Measurements from ENCODE around the gene OR2AG2. TPM values are rescaled to one million over a fixed set of nuclear protein-coding genes. Genes with fewer than 3 reads are reported as not detected.

OR2AG2 gene
- total RNA-seq, 1 donor from 2014 or later, result under 0.01 TPM

DNA sequence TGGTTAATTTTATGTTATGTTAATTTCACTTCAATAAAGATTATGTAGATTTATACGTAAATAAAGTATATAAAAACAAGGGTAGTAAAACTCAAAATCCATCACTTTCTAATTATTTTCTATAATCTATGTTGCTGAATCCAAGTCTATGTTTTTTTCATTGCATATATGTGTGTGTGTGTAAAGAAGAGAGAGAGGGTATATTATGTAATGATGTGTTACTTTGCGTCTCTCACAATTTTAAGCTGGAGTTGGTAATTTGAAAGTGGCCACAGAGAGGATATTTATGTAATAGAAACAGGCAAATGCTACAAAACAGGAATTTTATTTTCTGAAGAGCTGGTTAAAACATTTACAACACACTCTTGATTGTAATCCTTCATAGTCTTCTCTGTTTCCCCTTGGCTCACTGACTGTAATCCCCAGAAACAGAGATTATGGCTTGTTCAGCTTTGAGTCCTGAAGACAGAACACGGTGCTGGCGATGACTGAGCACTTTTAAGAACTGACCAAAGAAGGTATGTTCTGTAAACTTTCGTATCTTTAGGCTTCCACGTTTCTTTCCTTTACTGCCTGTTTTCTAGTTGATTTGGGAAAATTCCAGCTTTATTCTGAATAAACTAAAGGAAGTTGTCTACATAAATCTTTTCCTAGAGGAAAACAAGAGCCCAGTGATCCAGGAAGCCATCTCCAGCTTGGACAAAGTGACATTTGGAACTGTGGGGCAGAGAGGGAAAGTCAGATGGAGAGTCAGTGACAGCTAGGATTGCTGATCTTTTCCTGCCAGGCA is 43.6 kb downstream of the OR2AG2 start:
- H3K4me3 ChIP-seq (ENCODE audit: low read depth, low read length), result no peak overlapping the region
- TF ChIP-seq, protein P1, sequence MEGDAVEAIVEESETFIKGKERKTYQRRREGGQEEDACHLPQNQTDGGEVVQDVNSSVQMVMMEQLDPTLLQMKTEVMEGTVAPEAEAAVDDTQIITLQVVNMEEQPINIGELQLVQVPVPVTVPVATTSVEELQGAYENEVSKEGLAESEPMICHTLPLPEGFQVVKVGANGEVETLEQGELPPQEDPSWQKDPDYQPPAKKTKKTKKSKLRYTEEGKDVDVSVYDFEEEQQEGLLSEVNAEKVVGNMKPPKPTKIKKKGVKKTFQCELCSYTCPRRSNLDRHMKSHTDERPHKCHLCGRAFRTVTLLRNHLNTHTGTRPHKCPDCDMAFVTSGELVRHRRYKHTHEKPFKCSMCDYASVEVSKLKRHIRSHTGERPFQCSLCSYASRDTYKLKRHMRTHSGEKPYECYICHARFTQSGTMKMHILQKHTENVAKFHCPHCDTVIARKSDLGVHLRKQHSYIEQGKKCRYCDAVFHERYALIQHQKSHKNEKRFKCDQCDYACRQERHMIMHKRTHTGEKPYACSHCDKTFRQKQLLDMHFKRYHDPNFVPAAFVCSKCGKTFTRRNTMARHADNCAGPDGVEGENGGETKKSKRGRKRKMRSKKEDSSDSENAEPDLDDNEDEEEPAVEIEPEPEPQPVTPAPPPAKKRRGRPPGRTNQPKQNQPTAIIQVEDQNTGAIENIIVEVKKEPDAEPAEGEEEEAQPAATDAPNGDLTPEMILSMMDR (IDR thresholded peaks at IDR 0.05; ENCODE audit: insufficient read depth, low read length, severe bottlenecking), result no peak
- H3K36me3 ChIP-seq (ENCODE audit: control insufficient read depth, insufficient read depth, low read length), result no peaks in the 10 kb centered on the region
- no peak for FAIRE-seq
- H3K27me3 ChIP-seq (ENCODE audit: control insufficient read depth, insufficient read depth, low read length), result no peaks in the 10 kb centered on the region
- no peak for DNase-seq (ENCODE audit: low read depth)

DNA sequence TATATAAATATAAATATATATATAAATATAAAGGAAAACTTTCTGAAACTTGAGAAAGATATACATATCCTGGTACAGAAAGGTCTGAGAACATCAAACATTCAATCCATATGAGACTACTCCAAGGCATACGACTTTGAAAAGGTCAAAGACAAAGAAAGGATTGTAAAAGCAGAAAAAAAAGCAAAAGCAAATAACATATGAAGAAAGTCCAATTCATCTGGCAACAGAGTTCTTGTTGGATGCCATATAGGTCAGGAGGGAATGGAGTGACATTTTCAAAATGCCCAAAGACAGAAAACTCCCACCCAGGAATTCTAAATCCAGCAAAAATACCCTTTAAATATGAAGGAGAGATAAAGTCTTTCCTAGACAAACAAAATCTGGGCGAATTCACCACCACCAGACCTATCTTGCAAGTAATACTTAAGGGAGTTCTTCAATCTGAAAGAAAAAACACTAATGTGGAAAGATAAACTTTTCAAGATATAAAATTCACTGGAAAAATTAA is 46.3 kb downstream of the OR2AG2 start:
- DNase-seq (ENCODE audit: low read depth) (no peak), FAIRE-seq (no peak)
- TF ChIP-seq, protein P1 (IDR thresholded peaks at IDR 0.05; ENCODE audit: insufficient read depth, low read length, severe bottlenecking), result no peak
- H3K4me3 ChIP-seq (ENCODE audit: low read depth, low read length), result no peak overlapping the region
- no peaks in the 10 kb centered on the region for H3K27me3 ChIP-seq (ENCODE audit: control insufficient read depth, insufficient read depth, low read length)
- no peaks in the 10 kb centered on the region for H3K36me3 ChIP-seq (ENCODE audit: control insufficient read depth, insufficient read depth, low read length)

DNA sequence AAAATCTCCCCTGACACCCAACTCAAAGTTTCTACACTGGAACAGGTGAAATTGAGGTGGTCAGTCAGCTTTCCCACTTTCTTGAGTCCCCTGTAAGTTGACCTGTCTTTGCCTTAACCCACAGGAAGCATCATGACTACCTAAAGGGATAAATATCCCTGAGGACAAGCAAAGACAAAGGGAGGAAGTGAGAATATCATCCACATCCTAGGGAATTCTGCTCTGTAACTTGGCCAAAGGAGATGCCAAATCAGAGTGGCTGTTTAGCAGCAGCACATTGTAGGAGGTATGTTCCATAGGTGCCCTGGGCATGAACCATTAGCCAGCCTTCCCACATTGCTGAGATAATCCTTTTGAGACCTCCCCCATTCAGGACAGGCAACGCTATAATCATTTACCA is 47.8 kb downstream of the OR2AG2 start:
- no peak for FAIRE-seq
- no peak for DNase-seq (ENCODE audit: low read depth)
- H3K4me3 ChIP-seq (ENCODE audit: low read depth, low read length), result no peak overlapping the region
- no peaks in the 10 kb centered on the region for H3K36me3 ChIP-seq (ENCODE audit: control insufficient read depth, insufficient read depth, low read length)
- no peaks in the 10 kb centered on the region for H3K27me3 ChIP-seq (ENCODE audit: control insufficient read depth, insufficient read depth, low read length)
- TF ChIP-seq, protein P1 (IDR thresholded peaks at IDR 0.05; ENCODE audit: insufficient read depth, low read length, severe bottlenecking), result no peak

DNA sequence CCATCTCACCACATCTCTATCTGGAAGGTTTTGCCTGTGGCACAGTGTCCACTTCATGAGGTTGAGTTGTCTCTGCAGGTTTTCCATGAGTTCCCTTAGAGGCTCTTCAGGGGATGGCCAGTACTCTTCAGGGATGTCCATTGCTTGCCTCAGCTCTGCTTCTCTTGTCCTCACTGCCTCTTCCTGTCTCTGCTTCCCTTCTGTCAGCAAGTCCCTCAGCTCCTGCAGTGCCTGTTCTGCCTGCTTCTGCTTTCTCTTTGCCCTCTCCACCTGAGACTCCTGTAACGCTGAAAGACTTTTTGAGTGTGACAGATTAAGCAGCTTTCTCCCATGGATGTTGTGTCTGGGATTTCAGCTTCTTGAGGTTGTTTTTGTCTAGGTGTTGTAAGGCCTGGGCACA is 50.4 kb downstream of the OR2AG2 start:
- TF ChIP-seq, protein P1 (IDR thresholded peaks at IDR 0.05; ENCODE audit: insufficient read depth, low read length, severe bottlenecking), result no peak
- no peaks in the 10 kb centered on the region for H3K27me3 ChIP-seq (ENCODE audit: control insufficient read depth, insufficient read depth, low read length)
- DNase-seq (ENCODE audit: low read depth) (no peak), FAIRE-seq (no peak)
- no peak overlapping the region for H3K4me3 ChIP-seq (ENCODE audit: low read depth, low read length)
- H3K36me3 ChIP-seq (ENCODE audit: control insufficient read depth, insufficient read depth, low read length), result no peaks in the 10 kb centered on the region

DNA sequence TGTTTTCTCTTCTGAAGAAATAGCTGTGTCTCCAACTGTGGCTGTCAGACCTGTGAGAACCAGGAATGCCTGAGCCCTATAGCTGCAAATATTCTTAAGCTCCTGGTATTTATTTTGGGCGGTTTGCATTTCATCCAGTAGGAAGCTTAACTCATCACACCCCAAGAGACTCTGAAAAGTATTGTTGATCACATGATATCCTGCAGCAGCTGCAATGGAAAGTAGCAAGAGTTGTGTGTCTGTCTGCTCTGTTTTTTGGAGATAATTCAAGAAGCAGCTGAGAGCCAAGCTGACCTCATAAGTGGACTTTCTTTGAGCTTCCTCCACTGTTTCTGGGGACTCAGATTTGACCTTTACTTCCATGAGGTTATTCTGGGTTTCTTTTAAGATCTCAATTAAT is 52.2 kb downstream of the OR2AG2 start:
- DNase-seq (ENCODE audit: low read depth), result no peak
- Histone ChIP-seq H3K4me3 (ENCODE audit: low read depth, low read length) (no peak overlapping the region), H3K27me3 (ENCODE audit: control insufficient read depth, insufficient read depth, low read length) (no peaks in the 10 kb centered on the region), H3K36me3 (ENCODE audit: control insufficient read depth, insufficient read depth, low read length) (no peaks in the 10 kb centered on the region)
- no peak for FAIRE-seq
- TF ChIP-seq, protein P1 (IDR thresholded peaks at IDR 0.05; ENCODE audit: insufficient read depth, low read length, severe bottlenecking), result no peak

Measured in bronchial epithelial cell (primary cell).